Measurements from ENCODE around the gene OPN4. TPM values are rescaled to one million over a fixed set of nuclear protein-coding genes. Genes with fewer than 3 reads are reported as not detected.

OPN4 gene
- total and polyA plus RNA-seq, 2 of the 13 experiments (the other 11 are each of a cell fraction or from before 2014, with no cell fraction given): not detected

GRCh38 chr10:86670290-86670811 is 16.0 kb downstream of the OPN4 start:
- WGBS (ENCODE audit: low lambda C conversion rate): 26% methylated on average over 6 of the region's 8 CpGs
- no TSS peak for BruUV-seq (replicated peaks)
- in situ Hi-C loops (cut with HindIII; ENCODE audit: extremely low pct_ligation_motif_present, low pct_unique_long_range_greater_than_20kb): no loop called here
- POLR2A ChIA-PET: no interaction called here
- Histone ChIP-seq H4K20me1 (ENCODE audit: insufficient read depth, low read length) (no peaks in the 10 kb centered on the region; the same call in 1 of the 2 replicates), H3K4me1 (ENCODE audit: insufficient read depth, low read length) (no peaks in the 10 kb centered on the region), H3K4me2 (ENCODE audit: low read depth, low read length) (no peak overlapping the region), H3K79me2 (ENCODE audit: insufficient read depth, low read length) (no peaks in the 10 kb centered on the region), H2AFZ (ENCODE audit: low read length) (no peak overlapping the region), H3K9me3 (ENCODE audit: low read length) (no peaks in the 10 kb centered on the region), H3K27ac (ENCODE audit: extremely low read length, insufficient read depth, low read length) (no peak overlapping the region), H3K9ac (ENCODE audit: insufficient read depth, low read depth, low read length) (no peak overlapping the region), H3K36me3 (replicated peaks in 1 of 2; ENCODE audit: control insufficient read depth in 1 of 2, insufficient read depth in 2 of 2, low read length in 2 of 2) (no peaks in the 10 kb centered on the region), H3K4me3 (replicated peaks in 1 of 3; ENCODE audit: insufficient read depth in 1 of 3, low read depth in 2 of 3, low read length in 3 of 3) (no peak overlapping the region), H3K27me3 (ENCODE audit: control insufficient read depth in 1 of 2, insufficient read depth in 2 of 2, low read length in 2 of 2) (peaks cover 9 to 76% of the 10 kb centered on the region in 2 experiments; a peak in 4 of 5 replicates)
- CTCF ChIA-PET (ENCODE audit: low intra/inter-chr PET ratio, low total read pairs): no interaction called here
- no peak for FAIRE-seq
- TF ChIP-seq HOMEZ (CRISPR knock-in tag; IDR thresholded peaks at IDR 0.05; ENCODE audit: low read depth): no peak
- TF ChIP-seq LBX2 (CRISPR knock-in tag; IDR thresholded peaks at IDR 0.05; ENCODE audit: borderline replicate concordance): no peak
- no peak for TF ChIP-seq ZNF687 (CRISPR knock-in tag; IDR thresholded peaks at IDR 0.05)
- TF ChIP-seq KAT2B (IDR thresholded peaks at IDR 0.05; ENCODE audit: borderline replicate concordance, low read depth, low read length): no peak
- ATAC-seq: no peak
- no peak for DNase-seq (ENCODE audit: low spot score)
- intact Hi-C loops (cut with micrococcal nuclease; ENCODE audit: unreplicated experiment): no loop called here
